Measurements from ENCODE around the gene TRMT10B. TPM values are rescaled to one million over a fixed set of nuclear protein-coding genes. Genes with fewer than 3 reads are reported as not detected.

Gene TRMT10B
- total and polyA plus RNA-seq, 12 donors = 2.9 to 13.0 (median 8.9) TPM

- H3K9me3 ChIP-seq (replicated peaks in 1 of 3) = no peaks in the 10 kb centered on the region
- no peak overlapping the region for H3K4me3 ChIP-seq
- no peaks in the 10 kb centered on the region for H3K36me3 ChIP-seq (replicated peaks in 1 of 2)
- H3K27me3 ChIP-seq = peaks cover 7% of the 10 kb centered on the region
- H3K4me1 ChIP-seq (replicated peaks in 1 of 2) = no peaks in the 10 kb centered on the region
- WGBS, 4 donors = 75 to 82% (median 80%) methylated on average over 4 of the region's 4 CpGs
- DNase-seq = no peak
- no peak for TF ChIP-seq CTCF (IDR thresholded peaks at IDR 0.05)
- TF ChIP-seq POLR2A (IDR thresholded peaks at IDR 0.05) = no peak
- intact Hi-C loops (cut with DNase I) = no loop called here
- no peak overlapping the region for H3K27ac ChIP-seq
These were observed 45.9 kb upstream of the TRMT10B start for GRCh38 chr9:37707748-37708147.

GRCh38 chr9:37710046-37710445 is 43.6 kb upstream of the TRMT10B start:
- H3K4me1 ChIP-seq (replicated peaks in 1 of 2) = no peaks in the 10 kb centered on the region
- no peak for DNase-seq
- 74 to 91% (median 85%) methylated on average over 3 of the region's 3 CpGs for whole genome bisulfite sequencing, 4 donors
- H3K9me3 ChIP-seq (replicated peaks in 1 of 3) = no peaks in the 10 kb centered on the region
- no peaks in the 10 kb centered on the region for H3K36me3 ChIP-seq (replicated peaks in 1 of 2)
- H3K4me3 ChIP-seq = no peak overlapping the region
- TF ChIP-seq POLR2A (IDR thresholded peaks at IDR 0.05) = no peak
- TF ChIP-seq CTCF (IDR thresholded peaks at IDR 0.05) = no peak
- peaks cover 7% of the 10 kb centered on the region for H3K27me3 ChIP-seq
- intact Hi-C loops (cut with DNase I) = no loop called here
- no peak overlapping the region for H3K27ac ChIP-seq

GRCh38 chr9:37715260-37715659 is 38.3 kb upstream of the TRMT10B start:
- Histone ChIP-seq H3K4me3 (no peak overlapping the region), H3K9me3 (replicated peaks in 1 of 3) (no peaks in the 10 kb centered on the region), H3K27ac (no peak overlapping the region), H3K27me3 (no peaks in the 10 kb centered on the region), H3K36me3 (replicated peaks in 1 of 2) (no peaks in the 10 kb centered on the region), H3K4me1 (replicated peaks in 1 of 2) (no peaks in the 10 kb centered on the region)
- intact Hi-C loops (cut with DNase I) = no loop called here
- 60 to 74% (median 63%) methylated on average over 4 of the region's 4 CpGs for WGBS, 4 donors
- no peak for DNase-seq
- TF ChIP-seq CTCF (IDR thresholded peaks at IDR 0.05) (no peak), POLR2A (IDR thresholded peaks at IDR 0.05) (no peak)

- no peak for DNase-seq
- intact Hi-C loops (cut with DNase I) = no loop called here
These were observed 37.6 kb upstream of the TRMT10B start for GRCh38 chr9:37715991-37716505.

GRCh38 chr9:37719526-37719925 is 34.1 kb upstream of the TRMT10B start:
- Histone ChIP-seq H3K27me3 (no peaks in the 10 kb centered on the region), H3K4me1 (replicated peaks in 1 of 2) (no peaks in the 10 kb centered on the region), H3K36me3 (replicated peaks in 1 of 2) (no peaks in the 10 kb centered on the region), H3K9me3 (replicated peaks in 1 of 3) (no peaks in the 10 kb centered on the region), H3K4me3 (no peak overlapping the region), H3K27ac (no peak overlapping the region)
- TF ChIP-seq POLR2A (IDR thresholded peaks at IDR 0.05) = no peak
- no peak for TF ChIP-seq CTCF (IDR thresholded peaks at IDR 0.05)
- 73 to 84% (median 78%) methylated on average over 2 of the region's 2 CpGs for WGBS, 4 donors
- no peak for DNase-seq
- intact Hi-C loops (cut with DNase I) = no loop called here

More at GRCh38 chr9:37715991-37716505, 37.6 kb upstream of the TRMT10B start:
- Histone ChIP-seq H3K36me3 (replicated peaks in 1 of 2) (no peaks in the 10 kb centered on the region), H3K4me1 (replicated peaks in 1 of 2) (no peaks in the 10 kb centered on the region), H3K27me3 (no peaks in the 10 kb centered on the region), H3K27ac (no peak overlapping the region), H3K4me3 (no peak overlapping the region), H3K9me3 (replicated peaks in 1 of 3) (no peaks in the 10 kb centered on the region)
- TF ChIP-seq POLR2A (IDR thresholded peaks at IDR 0.05) = no peak
- 84 to 97% (median 90%) methylated on average over 3 to 5 of the region's 5 CpGs for WGBS, 4 donors
